Kidney (tissue), 14 donors: ENCODE results near the gene ZNF335. TPM values are rescaled to one million over a fixed set of nuclear protein-coding genes. Genes with fewer than 3 reads are reported as not detected.
A peak's percentile ranks its signal among the peaks of the same experiment; 100 is the strongest.

ENCODE experiments used
- DNase-seq, 5 donors: peaks; one replicate each; pipeline ENCODE4 v3.0.0-alpha.2; 2013 to 2020
- FAIRE-seq: peaks from 2 replicates; lab custom pipeline; 2012; peaks lifted over from hg19 to GRCh38; lab: Jason Lieb, UNC
- H3K27ac ChIP-seq, 2 donors: one replicate each; pipeline ENCODE4 v1.7.0; 2013; ENCODE audit warnings: low read depth in 2 of 2, low read length in 2 of 2, inconsistent platforms in 1 of 2
- H3K27me3 ChIP-seq: one replicate; pipeline ENCODE4 v1.7.1; 2013; ENCODE audit warnings: low read length, inconsistent platforms; ENCODE audit not compliant: control insufficient read depth, insufficient read depth
- H3K36me3 ChIP-seq, 3 donors: one replicate each; pipeline versions ENCODE4 v1.7.0 to v1.7.1; 2013; ENCODE audit warnings: low read length in 3 of 3, control low read depth in 1 of 3, inconsistent platforms in 1 of 3; ENCODE audit not compliant: insufficient read depth in 3 of 3, control insufficient read depth in 2 of 3
- H3K4me1 ChIP-seq, 3 donors: one replicate each; pipeline versions ENCODE4 v1.7.0 to v1.7.1; 2013; ENCODE audit warnings: low read length in 3 of 3, inconsistent platforms in 1 of 3, low read depth in 1 of 3; ENCODE audit not compliant: control insufficient read depth in 2 of 3, insufficient read depth in 2 of 3
- H3K4me3 ChIP-seq, 3 donors: one replicate each; pipeline versions ENCODE4 v1.7.0 to v1.8.1; 2013; ENCODE audit warnings: low read length in 3 of 3, control low read depth in 1 of 3, inconsistent platforms in 1 of 3
- H3K9ac ChIP-seq, 3 donors: one replicate each; pipeline versions ENCODE4 v1.7.0 to v1.7.1; 2013; ENCODE audit warnings: low read length in 3 of 3, control low read depth in 1 of 3, inconsistent platforms in 1 of 3
- H3K9me3 ChIP-seq, 3 donors: one replicate each; pipeline versions ENCODE4 v1.7.0 to v1.7.1; 2013; ENCODE audit warnings: low read length in 3 of 3, control low read depth in 1 of 3, inconsistent platforms in 1 of 3; ENCODE audit not compliant: control insufficient read depth in 2 of 3, insufficient read depth in 1 of 3
- intact Hi-C: fragments of 100-400 bp; cut with DNase I; formaldehyde crosslinking; loops from one replicate; pipeline ENCODE4 v1.11.1; 2022
- polyA plus RNA-seq: library from polyadenylated mRNA; stranded (reverse); fragments of 350-450 nt; fragmentation: Illumina TruSeq; extraction: RNeasy Lipid Tissue Mini Kit (QIAGEN cat#74804); gene quantifications from one replicate; pipeline ENCODE4 v1.2.3, GENCODE V29; 2014; ENCODE audit warnings: low read depth, low replicate concordance; ENCODE audit not compliant: insufficient read depth
- total RNA-seq: library from RNA; stranded (reverse); fragmentation: NEBNext Ultra II Directional; extraction: Animal tissue kit (Norgen Biotek cat#: 25700); gene quantifications from one replicate; pipeline ENCODE4 v1.2.1, GENCODE V29; 2021
- TF ChIP-seq, protein P1 (sequence below): IDR thresholded peaks from 3 replicates; pipeline ENCODE4 v1.5.1; 2012; ENCODE audit warnings: mild to moderate bottlenecking, moderate library complexity, borderline replicate concordance; ENCODE audit not compliant: insufficient read depth; ENCODE audit errors: extremely low read depth
- donor health status: control.
- donor health status: control.
- donor health status: control.
- donor health status: control.
- donor health status: control.
- donor health status: DM: yes; HTN: yes; CAD: no.
- donor health status: Normal renal cell carcinoma (clear cell type).

The ZNF335 gene
- total and polyA plus RNA-seq, 2 donors from 2014 or later: 5.7 to 22.3 TPM

DNA sequence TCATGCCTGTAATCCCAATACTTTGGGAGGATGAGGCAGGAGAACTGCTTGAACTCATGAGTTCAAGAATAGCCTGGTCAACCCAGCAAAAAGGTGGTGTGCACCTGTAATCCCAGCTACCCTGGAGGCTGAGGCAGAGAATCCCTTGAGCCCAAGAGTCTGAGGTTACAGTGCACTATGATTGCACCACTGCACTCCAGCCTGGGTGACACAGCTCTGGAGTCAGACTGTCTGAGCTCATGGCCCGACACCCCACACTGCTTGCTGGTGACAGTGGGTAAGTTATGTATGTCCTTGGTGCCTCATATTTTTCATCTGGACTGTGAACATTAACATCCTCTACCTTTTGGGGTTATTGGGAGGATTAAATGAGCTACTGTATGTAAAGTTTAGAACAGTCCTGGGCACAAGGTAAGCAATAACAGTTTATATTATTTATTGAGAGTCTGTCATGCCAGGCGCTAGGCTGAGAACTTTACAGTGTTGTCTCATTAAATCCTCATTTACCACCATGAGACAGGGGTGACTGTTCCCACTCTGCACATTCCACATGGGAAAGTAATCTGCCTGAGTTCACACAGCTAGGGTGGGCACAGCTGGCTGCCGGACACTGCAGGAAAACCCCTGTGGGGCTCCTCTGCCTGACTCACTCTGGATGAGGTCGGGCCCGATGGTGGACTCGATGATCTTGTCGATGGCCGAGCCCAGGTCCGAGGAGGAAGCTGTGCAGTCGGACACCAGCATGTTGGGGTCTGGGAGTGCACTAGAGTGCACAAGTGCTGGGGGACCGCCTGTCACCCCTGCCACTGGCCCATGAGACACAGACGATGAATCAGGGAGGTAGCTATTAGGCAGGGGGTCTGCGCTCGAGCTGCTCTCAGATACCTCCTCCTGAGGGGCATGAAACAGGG lies 2.9 kb downstream of the ZNF335 start:
- Histone ChIP-seq H3K9me3 (no peaks in the 10 kb centered on the region), H3K4me1 (peaks cover 0 to 14% (median 7%) of the 10 kb centered on the region in 3 donors), H3K9ac (no peak overlapping the region), H3K27me3 (no peaks in the 10 kb centered on the region), H3K27ac (no peak overlapping the region), H3K36me3 (peaks cover 3 to 34% (median 19%) of the 10 kb centered on the region in 3 donors), H3K4me3 (no peak overlapping the region)
- DNase-seq: peak in 1 of 5 donors; percentile 76
- FAIRE-seq: no peak
- intact Hi-C loops: loop anchor here (10.0 kb wide), 1 partner anchor 144 kb away; the partner anchor contains the start of gene TNNC2
- TF ChIP-seq, protein P1, sequence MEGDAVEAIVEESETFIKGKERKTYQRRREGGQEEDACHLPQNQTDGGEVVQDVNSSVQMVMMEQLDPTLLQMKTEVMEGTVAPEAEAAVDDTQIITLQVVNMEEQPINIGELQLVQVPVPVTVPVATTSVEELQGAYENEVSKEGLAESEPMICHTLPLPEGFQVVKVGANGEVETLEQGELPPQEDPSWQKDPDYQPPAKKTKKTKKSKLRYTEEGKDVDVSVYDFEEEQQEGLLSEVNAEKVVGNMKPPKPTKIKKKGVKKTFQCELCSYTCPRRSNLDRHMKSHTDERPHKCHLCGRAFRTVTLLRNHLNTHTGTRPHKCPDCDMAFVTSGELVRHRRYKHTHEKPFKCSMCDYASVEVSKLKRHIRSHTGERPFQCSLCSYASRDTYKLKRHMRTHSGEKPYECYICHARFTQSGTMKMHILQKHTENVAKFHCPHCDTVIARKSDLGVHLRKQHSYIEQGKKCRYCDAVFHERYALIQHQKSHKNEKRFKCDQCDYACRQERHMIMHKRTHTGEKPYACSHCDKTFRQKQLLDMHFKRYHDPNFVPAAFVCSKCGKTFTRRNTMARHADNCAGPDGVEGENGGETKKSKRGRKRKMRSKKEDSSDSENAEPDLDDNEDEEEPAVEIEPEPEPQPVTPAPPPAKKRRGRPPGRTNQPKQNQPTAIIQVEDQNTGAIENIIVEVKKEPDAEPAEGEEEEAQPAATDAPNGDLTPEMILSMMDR: no peak

DNA sequence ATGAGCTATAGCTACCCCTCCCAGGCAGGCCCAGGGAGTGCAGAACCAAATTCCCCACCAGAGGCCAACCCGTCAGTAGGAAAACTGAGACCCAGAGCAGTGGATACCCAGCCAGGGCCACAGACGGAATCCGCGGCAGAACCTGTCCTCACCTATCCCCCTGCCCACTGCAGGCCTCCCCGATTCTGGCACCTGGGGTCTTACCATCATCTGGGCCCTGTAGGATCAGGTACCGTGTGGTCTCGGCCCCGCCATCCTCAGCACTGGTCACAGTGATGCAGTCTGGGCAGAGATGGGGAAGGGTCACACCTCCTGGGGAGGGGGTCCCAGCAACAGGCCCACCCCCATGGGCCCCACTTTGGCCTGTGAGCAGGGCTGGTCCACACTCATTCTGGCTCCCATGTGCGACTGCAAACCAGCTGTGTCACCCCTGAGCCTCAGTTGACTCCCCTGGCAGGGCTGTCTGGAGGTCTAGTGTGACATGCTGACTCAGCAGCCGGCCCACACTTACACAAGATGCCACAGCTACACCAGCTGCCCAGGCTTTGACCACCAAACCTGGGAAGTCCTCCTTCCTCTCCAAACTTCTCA lies 3.8 kb downstream of the ZNF335 start:
- intact Hi-C loops: loop anchor here (10.0 kb wide), 1 partner anchor 143 kb away; the partner anchor contains the start of gene TNNC2

GRCh38 chr20:45967551-45968080 lies 4.4 kb downstream of the ZNF335 start:
- Histone ChIP-seq H3K9ac (no peak overlapping the region), H3K4me1 (peaks cover 0 to 12% (median 7%) of the 10 kb centered on the region in 3 donors), H3K4me3 (no peak overlapping the region), H3K27me3 (no peaks in the 10 kb centered on the region), H3K27ac (no peak overlapping the region), H3K9me3 (no peaks in the 10 kb centered on the region), H3K36me3 (peaks cover 3 to 42% (median 28%) of the 10 kb centered on the region in 3 donors)
- DNase-seq (peak in 1 of 5 donors; percentile 52), FAIRE-seq (no peak)
- intact Hi-C loops: loop anchor here (10.0 kb wide), 1 partner anchor 143 kb away; the partner anchor contains the start of gene TNNC2
- TF ChIP-seq, protein P1: no peak

More for the DNA sequence above, 3.8 kb downstream of the ZNF335 start:
- Histone ChIP-seq H3K9me3 (no peaks in the 10 kb centered on the region), H3K4me1 (peaks cover 0 to 14% (median 7%) of the 10 kb centered on the region in 3 donors), H3K4me3 (no peak overlapping the region), H3K9ac (no peak overlapping the region), H3K36me3 (peaks cover 3 to 39% (median 26%) of the 10 kb centered on the region in 3 donors), H3K27ac (no peak overlapping the region), H3K27me3 (no peaks in the 10 kb centered on the region)
- FAIRE-seq (no peak), DNase-seq (peak in 1 of 5 donors; percentile 63)
- TF ChIP-seq, protein P1: no peak
